ENCODE data around the gene HDAC11.

The HDAC11 gene

GRCh38 chr3:13518516-13518953 lies 38.4 kb downstream of the HDAC11 start:
- no peak overlapping the region for H3K4me3 ChIP-seq (replicated peaks; ENCODE audit: insufficient read depth, low read length)
- TF ChIP-seq POLR2AphosphoS5 (IDR thresholded peaks at IDR 0.05; ENCODE audit: low read depth) (no peak), SPI1 (IDR thresholded peaks at IDR 0.05; ENCODE audit: borderline replicate concordance, low read depth) (no peak), REST (IDR thresholded peaks at IDR 0.05; ENCODE audit: insufficient replicate concordance, low read depth) (no peak), CTCF (IDR thresholded peaks at IDR 0.05; ENCODE audit: insufficient read depth, low read length) (no peak)
- no peak overlapping the region for H3K27ac ChIP-seq (replicated peaks)
- no peak for DNase-seq (ENCODE audit: low read depth in 1 of 2, low spot score in 1 of 2)
- no peaks in the 10 kb centered on the region for H3K27me3 ChIP-seq (ENCODE audit: insufficient read depth, poor library complexity, severe bottlenecking)

- Histone ChIP-seq H3K27ac (replicated peaks) (no peak overlapping the region), H3K4me3 (replicated peaks; ENCODE audit: insufficient read depth, low read length) (no peak overlapping the region), H3K27me3 (ENCODE audit: insufficient read depth, poor library complexity, severe bottlenecking) (no peaks in the 10 kb centered on the region)
- DNase-seq (ENCODE audit: low read depth in 1 of 2, low spot score in 1 of 2) = no peak
- TF ChIP-seq REST (IDR thresholded peaks at IDR 0.05; ENCODE audit: insufficient replicate concordance, low read depth) (no peak), SPI1 (IDR thresholded peaks at IDR 0.05; ENCODE audit: borderline replicate concordance, low read depth) (no peak), CTCF (IDR thresholded peaks at IDR 0.05; ENCODE audit: insufficient read depth, low read length) (no peak), POLR2AphosphoS5 (IDR thresholded peaks at IDR 0.05; ENCODE audit: low read depth) (no peak), GABPA (IDR thresholded peaks at IDR 0.05; ENCODE audit: low read depth) (no peak)
Measured at GRCh38 chr3:13519006-13519791, 39.1 kb downstream of the HDAC11 start.

- H3K27me3 ChIP-seq (ENCODE audit: insufficient read depth, poor library complexity, severe bottlenecking) = no peaks in the 10 kb centered on the region
- DNase-seq (ENCODE audit: low read depth in 1 of 2, low spot score in 1 of 2) = no peak
- no peak overlapping the region for H3K27ac ChIP-seq (replicated peaks)
- TF ChIP-seq REST (IDR thresholded peaks at IDR 0.05; ENCODE audit: insufficient replicate concordance, low read depth) (no peak), CTCF (IDR thresholded peaks at IDR 0.05; ENCODE audit: insufficient read depth, low read length) (no peak), POLR2AphosphoS5 (IDR thresholded peaks at IDR 0.05; ENCODE audit: low read depth) (no peak), SPI1 (IDR thresholded peaks at IDR 0.05; ENCODE audit: borderline replicate concordance, low read depth) (no peak), GABPA (IDR thresholded peaks at IDR 0.05; ENCODE audit: low read depth) (no peak)
- no peak overlapping the region for H3K4me3 ChIP-seq (replicated peaks; ENCODE audit: insufficient read depth, low read length)
Measured at GRCh38 chr3:13520326-13520880, 40.3 kb downstream of the HDAC11 start.

Measured in HL-60 (cell line).